ENCODE measurements around the gene OXER1.

OXER1 gene

DNA sequence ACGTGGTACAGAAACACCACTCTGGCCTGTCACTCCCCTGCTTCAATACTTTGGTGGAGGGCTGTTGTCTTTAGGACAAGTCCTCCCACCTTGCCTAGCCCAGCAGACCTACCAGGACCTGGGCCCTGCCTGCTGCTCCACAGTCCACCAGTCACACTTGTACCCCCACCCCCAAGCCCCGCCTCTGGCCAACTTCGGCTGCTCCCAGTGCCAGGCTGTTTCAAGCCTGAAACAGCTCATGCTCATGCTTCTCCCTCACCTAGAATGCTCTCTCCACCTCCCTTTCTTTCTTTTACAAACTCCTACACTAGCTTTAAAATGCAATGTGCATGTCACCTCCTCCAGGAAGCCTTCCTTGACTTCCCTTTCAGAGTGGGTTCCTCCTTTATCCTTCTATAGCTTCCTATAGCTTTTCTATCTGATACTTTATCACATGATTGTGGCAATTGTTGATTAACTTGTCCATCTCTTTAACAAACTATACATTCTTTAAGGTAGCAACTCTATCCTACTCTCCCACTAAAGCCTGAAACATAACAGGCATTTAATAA, 4.8 kb upstream of the OXER1 start:
- TF ChIP-seq, protein P1, sequence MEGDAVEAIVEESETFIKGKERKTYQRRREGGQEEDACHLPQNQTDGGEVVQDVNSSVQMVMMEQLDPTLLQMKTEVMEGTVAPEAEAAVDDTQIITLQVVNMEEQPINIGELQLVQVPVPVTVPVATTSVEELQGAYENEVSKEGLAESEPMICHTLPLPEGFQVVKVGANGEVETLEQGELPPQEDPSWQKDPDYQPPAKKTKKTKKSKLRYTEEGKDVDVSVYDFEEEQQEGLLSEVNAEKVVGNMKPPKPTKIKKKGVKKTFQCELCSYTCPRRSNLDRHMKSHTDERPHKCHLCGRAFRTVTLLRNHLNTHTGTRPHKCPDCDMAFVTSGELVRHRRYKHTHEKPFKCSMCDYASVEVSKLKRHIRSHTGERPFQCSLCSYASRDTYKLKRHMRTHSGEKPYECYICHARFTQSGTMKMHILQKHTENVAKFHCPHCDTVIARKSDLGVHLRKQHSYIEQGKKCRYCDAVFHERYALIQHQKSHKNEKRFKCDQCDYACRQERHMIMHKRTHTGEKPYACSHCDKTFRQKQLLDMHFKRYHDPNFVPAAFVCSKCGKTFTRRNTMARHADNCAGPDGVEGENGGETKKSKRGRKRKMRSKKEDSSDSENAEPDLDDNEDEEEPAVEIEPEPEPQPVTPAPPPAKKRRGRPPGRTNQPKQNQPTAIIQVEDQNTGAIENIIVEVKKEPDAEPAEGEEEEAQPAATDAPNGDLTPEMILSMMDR (IDR thresholded peaks at IDR 0.05) = no peak
- TF ChIP-seq ZFX (IDR thresholded peaks at IDR 0.05; ENCODE audit: borderline replicate concordance) = no peak
- no peak overlapping the region for H3K27ac ChIP-seq

DNA sequence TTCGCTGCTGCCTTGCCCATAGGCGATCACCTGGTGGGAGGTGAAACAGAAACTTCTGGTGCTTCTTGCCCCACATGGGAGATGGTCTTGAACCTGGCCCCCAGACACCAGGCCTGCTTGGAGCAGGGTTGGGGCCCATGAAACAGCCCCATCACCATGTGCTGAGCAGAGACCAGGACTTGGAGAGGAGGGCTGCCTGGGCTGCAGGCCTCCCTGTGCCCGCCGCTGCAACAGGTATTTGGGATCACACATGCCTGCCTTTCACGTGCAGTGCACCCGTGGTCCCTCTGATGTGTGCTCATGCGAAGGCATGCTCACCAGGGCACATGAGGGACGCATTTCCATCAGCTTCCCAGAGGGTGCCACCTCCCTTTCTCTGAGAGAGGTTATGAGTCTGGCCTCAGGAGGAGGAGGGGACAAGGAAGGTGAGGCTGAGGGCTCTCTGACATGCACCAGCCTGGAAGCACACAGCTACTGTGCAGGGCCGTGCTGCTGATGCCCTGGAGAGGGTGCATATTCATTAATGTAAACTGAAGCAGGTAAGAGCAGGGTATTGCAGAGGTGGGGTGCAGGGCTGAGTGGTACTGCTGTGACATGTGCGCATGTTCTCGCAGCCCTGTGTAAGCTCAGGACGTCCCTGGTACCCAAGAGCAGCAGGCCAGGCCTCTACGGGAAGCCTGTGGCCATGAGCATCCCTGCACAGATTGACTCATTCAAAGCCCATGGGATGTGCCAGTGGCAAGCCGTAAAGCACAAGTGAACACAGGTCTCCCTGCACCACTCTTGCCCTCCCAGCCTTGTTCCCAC, 4.2 kb upstream of the OXER1 start:
- no peak overlapping the region for H3K27ac ChIP-seq
- TF ChIP-seq, protein P1 (IDR thresholded peaks at IDR 0.05) = no peak
- no peak for TF ChIP-seq ZFX (IDR thresholded peaks at IDR 0.05; ENCODE audit: borderline replicate concordance)

DNA sequence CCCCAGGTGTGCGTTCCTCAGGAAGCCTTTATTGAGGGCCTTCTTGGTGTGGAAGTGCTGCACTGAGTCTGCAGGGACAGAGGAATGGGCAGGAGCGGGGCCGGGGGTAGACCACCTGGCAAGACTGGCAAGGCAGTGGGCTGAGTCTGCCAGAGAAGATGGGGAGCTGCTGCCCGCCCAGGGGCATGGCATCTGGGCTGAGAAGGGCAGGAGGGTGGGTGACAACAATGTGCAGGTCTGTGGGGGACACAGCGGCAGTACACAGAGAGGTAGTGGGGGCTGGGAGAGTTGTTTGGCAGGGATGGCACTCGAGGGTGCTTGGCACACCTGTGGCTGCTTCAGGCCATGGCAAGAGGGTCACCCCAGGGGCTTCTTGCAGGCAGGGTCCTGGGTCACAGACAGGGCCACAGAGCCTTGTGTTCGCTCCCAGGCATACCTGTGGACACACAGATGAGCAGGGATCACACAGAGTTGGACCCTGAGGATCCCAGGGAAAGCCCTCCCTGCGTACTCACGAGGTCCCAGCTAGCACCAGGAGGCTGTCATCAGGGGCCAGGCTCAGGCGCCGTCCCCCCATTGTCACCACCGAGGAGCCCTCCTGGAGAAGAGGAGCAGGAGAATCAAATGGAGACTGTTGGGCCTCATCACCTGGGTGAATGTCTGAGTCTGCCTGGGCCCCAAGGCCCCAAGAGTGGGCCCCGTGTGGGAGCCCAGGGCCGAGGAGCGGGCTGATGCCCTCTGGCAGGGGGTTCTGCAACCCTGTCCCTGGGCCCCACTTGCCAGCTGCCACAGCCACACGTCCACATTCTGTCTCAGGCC, 3.4 kb upstream of the OXER1 start:
- H3K27ac ChIP-seq = no peak overlapping the region
- TF ChIP-seq, protein P1 (IDR thresholded peaks at IDR 0.05) = no peak
- TF ChIP-seq ZFX (IDR thresholded peaks at IDR 0.05; ENCODE audit: borderline replicate concordance) = no peak

DNA sequence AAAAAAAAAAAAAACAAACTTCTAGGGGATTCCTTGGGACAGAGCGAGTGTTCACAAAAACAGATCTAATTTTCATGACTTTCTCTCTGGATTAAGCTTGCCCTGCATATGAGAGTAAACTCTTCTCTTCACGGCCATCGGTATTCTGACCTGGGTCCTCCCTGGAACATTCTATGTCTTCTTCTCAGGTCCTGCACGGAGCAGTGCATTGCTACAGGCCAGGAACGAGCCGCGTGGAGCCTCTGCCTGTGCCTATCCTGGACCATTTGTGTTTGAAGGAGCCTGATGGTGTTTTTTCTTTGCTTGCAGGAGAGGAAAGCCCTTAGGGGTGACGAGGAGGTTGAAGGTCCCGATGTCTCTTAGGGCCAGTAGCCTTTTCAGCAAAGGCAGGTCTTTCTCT, 1.8 kb upstream of the OXER1 start:
- TF ChIP-seq ZFX (IDR thresholded peaks at IDR 0.05; ENCODE audit: borderline replicate concordance) = no peak
- TF ChIP-seq, protein P1 (IDR thresholded peaks at IDR 0.05) = no peak
- no peak overlapping the region for H3K27ac ChIP-seq

DNA sequence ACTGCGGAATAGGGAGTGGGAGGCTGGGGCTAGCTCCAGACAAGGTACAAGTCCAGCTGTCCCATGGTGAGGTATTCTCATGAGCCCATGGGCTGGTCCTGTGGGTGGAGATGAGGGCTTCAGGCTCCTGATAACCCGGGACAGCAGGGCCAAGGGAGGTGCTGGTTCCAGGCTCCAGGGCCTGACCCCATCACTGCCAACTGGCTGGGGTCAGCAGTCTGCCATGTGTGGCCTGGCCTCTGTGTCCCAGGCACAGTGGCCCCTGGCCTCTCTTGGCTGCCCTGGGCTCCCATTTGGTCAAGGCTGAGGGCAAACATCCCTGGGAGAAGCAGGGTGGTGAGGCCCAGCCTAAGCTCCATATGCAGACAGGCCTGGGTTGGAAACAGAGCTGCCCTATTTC, 966 bp upstream of the OXER1 start:
- no peak overlapping the region for H3K27ac ChIP-seq
- no peak for TF ChIP-seq ZFX (IDR thresholded peaks at IDR 0.05; ENCODE audit: borderline replicate concordance)
- TF ChIP-seq, protein P1 (IDR thresholded peaks at IDR 0.05) = no peak

DNA sequence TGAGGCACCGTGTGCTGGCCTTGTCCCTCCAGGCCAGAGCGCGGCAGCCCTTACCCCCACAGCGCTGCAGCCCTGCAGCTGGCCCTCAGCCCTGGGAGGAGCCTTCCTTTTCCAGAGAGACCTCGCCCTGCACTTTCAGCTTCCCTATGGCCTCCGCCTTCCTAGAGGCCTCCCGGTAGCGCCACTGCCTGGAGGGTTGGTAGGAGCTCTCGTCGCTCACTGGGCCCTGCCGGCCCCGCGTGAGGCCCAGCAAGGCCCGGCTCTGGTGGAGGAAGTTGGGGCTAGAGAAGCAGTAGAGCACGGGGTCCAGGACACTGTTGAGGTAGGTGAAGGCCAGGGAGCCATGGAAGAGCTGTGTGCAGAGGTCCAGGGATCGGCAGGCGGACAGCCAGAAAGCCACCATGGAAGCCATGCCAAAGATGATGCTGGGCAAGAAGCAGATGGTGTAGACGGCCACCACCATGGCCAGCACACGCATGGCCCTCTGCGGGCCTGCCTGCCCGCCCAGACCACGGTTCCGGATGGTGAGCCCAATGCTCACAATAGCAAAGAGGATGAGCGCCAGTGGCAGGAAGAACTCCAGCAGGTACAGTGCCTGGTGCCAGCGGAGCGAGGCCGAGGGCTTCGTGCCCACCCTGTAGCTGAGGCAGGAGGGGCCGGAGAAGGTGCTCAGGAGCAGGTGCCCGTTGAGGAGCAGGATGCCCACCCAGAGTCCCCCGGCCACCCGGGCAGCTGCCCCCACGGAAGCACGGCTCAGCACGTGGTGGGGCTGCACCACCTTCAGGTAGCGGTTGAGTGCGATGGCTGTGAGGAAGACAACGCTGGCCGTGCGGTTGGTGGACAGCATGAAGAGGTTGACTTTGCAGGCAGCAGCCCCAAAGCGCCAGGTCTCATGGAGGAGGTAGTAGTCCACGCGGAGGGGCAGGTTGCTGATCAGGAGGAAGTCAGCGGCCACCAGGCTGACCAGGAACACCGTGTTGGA, 821 bp downstream of the OXER1 start:
- TF ChIP-seq ZFX (IDR thresholded peaks at IDR 0.05; ENCODE audit: borderline replicate concordance) = no peak
- TF ChIP-seq, protein P1 (IDR thresholded peaks at IDR 0.05) = no peak

More for the DNA sequence above, 821 bp downstream of the OXER1 start:
- H3K27ac ChIP-seq = no peak overlapping the region

Measured in 22Rv1 (cell line).